ENCODE measurements around the gene UBE3C.
A peak's percentile ranks its signal among the peaks of the same experiment; 100 is the strongest.

The UBE3C gene

GRCh38 chr7:157183832-157184231, 45.1 kb downstream of the UBE3C start:
- no peak for DNase-seq

DNA sequence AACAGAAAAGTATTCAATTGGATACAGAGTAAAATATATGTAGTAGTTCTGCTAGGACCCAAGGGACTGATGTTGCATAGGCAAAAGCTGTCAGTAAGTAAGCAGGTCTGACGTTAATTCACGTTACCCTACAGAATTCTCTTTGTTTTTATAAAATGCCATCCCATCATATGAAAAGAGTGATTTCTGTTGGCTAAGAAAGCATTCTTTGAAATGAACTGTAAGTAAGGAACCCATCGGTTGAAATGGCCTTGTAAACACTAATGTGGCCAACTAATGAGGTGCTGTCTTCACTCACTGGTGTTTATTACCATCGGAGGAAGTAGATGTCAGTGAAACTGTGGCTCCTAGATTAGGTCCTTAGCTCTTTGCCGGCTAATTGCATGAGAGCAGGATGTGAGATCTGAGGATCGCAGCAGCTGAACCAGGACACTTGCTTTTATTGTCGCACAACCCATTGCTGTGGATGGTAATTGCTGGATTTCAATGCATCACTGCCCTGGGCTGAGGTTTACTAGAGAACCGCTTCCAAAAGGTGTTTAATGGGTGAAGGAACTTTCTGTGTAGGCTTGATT, 49.5 kb downstream of the UBE3C start:
- no peak for DNase-seq

GRCh38 chr7:157189405-157189804, 50.7 kb downstream of the UBE3C start:
- DNase-seq: no peak

DNA sequence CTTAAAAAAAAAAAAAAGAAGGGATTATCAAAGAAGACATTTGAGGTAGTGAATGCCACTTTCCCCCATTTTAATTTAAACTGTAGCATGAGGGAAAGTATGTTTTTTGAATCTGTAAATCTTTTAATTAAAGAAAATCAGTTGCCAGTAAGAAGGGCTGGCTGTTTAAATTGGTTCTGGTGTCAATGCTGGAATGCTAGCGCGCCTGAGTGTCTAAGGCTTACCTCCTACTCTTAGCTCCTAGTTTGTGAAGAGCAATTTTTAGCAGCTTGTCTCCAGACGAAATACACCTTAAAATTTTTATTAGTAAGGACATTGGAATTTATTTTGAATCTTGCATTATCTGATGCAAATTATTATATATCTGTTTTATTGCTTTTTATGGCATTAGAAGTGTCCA, 54.1 kb downstream of the UBE3C start:
- DNase-seq: no peak

DNA sequence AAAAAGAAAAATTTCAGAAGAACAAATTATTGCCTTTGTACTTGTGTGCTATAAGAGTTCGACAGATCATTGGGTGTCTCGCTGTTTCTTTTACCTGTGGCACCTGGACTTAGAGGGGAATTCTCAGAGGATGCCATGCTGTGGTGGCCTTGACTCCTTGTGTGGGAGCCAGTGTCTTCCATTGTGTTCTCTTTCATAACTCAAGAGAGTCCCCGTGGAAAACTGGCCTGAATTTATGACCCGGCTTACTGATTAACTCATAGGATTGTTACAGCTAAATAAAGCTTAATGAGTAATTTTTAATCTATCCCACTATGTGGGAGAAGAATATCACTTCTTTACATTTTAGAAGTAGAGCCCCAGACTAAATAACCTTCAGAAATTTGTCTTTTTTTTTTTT, 54.5 kb downstream of the UBE3C start:
- DNase-seq: no peak

- no peak for DNase-seq
Measured at GRCh38 chr7:157194948-157195347, 56.2 kb downstream of the UBE3C start.

- DNase-seq: no peak
Measured at GRCh38 chr7:157195868-157196267, 57.1 kb downstream of the UBE3C start.

GRCh38 chr7:157204134-157204533, 65.4 kb downstream of the UBE3C start:
- no peak for DNase-seq

DNA sequence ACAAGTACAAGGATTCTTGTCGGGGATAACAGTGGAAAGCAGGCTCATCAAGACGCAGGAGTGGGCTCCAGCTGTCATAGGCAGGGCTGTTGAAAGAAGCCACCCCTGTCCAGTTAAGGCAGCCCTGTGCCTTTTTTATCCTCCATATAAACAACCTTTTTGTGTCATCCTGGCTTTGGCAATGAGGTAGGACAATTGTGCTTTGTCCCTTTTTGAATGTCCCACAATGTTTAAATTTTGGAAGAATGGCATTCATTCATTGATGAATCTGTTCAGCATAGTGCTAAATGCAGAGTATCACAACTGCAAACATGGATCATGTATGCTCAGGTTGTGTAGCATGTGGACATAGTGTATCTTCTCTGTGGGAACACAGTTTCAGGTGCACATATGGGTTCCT, 66.7 kb downstream of the UBE3C start:
- no peak for DNase-seq

GRCh38 chr7:157208571-157209413, 70.1 kb downstream of the UBE3C start:
- no peak for DNase-seq

DNA sequence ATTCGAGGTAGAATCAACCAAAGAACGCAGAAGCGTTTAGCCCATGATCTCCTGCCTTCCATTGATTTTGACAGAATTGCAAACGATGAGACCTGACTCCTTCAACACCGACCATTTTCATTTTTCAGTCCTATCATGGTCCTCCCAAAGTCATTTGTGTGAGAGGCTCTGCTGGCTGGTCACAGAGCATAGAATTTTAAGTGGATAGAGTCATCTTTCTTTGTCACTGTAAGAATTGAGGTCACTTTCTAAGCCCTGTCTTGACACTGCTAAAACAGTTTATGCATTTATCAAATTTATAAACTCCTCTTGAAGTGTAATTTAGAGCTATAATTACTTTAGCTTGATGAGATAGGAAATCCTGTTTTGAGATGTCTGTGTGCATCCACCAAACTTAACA, 72.0 kb downstream of the UBE3C start:
- peak; percentile 13 for DNase-seq

DNA sequence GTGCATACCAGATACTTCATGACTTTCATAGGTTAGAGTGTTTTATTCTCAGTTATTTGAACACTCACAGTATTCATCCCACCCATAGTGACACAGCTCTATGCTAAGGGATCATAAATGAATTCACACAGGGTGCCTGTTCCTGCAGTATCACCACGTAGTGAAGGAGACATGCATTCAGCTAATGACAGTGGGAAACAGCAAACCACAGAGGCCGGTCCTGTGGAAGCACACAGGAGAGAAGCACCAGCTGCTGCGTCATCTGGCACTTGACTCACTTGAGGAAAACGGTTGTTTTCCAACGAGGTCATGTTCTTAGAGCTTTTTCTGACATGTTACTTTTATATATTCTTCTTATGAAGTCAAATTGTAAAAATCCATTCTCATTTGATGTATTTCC, 73.0 kb downstream of the UBE3C start:
- DNase-seq: peak; percentile 41

DNA sequence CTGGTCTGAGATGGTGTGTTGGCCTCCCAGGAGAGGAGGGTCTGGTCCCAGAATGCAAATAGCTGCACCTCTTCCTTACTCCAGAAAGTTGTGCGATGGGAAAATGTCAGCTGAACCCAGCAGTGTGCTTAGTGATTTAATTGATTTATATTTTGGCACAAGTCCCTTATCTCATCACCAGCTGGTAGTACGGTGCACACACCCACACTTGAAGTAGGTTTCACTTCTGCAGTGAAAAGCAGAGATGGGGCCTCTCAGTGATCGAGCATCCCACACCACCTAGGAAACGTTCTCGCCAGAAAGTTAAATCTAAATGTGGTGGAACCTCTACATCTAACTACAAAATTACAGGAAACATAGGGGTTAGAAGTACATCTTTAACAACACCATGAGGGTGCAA, 80.4 kb downstream of the UBE3C start:
- DNase-seq: no peak

- DNase-seq: no peak
Measured at GRCh38 chr7:157220916-157221569, 82.3 kb downstream of the UBE3C start.

DNA sequence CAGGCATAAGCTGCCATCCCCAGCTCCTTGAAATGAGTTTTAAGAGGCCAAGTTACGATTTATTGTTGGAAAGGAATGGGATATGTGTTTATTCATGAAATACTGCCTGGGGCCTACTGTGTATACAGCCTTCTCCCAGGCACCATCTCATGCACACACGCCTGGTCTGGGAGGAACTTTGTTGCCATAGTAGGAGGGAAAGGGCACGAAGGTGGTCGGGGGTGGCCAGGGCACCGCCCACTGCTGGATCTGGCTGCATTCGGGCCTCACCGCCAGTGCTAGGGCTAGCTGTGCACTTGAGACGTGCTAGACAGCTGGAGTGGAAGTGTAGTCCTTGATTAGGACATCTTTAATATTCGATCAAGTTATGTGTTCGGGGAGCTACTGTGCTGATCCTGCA, 84.0 kb downstream of the UBE3C start:
- no peak for DNase-seq

- DNase-seq: peak; percentile 57
Measured at GRCh38 chr7:157224627-157225026, 85.9 kb downstream of the UBE3C start.

- peak; percentile 39 for DNase-seq
Measured at GRCh38 chr7:157228864-157229422, 90.2 kb downstream of the UBE3C start.

GRCh38 chr7:157233677-157234076, 95.0 kb downstream of the UBE3C start:
- no peak for DNase-seq

- no peak for DNase-seq
Measured at GRCh38 chr7:157234271-157234670, 95.5 kb downstream of the UBE3C start.

- no peak for DNase-seq
Measured at GRCh38 chr7:157235357-157236333, 96.9 kb downstream of the UBE3C start.

GRCh38 chr7:157238087-157238486, 99.4 kb downstream of the UBE3C start:
- peak; percentile 31 for DNase-seq

GRCh38 chr7:157239571-157240270, 101.0 kb downstream of the UBE3C start:
- DNase-seq: no peak
